ENCODE data around the gene COL8A1. TPM values are rescaled to one million over a fixed set of nuclear protein-coding genes. Genes with fewer than 3 reads are reported as not detected.

COL8A1 gene
- total and polyA plus RNA-seq, 8 donors: 0.96 to 283 (median 2.6) TPM

DNA sequence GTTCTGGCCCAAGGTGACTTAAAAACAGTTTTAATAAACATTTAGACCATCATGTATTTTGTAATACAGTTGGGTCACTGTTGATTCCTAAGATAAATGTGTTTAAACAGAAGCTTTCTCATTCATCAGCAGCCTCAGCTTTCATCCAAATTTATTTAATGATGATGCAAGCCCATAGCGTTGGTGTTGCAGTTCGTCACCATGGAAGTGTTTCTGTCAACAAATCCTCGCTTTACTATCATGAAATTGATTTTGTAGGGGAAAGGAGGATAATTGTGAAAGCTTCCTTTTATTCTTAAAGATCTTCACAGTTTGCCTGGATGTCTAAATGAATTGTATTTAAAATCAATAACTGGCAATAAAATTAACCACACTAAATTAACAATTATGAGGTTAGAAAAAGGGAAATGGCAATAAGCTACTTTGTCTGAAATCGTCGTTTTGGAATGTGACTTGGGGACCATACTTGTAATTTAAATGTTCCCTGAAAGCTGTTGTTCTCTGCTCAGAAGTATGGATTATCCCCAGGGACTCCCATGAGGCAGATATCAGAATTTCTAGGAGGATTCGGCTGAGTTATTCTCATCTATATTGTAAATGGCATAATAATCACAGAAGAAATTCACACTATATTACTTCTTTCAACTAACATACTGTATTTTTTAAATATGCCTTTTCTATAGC lies 208.2 kb downstream of the COL8A1 start:
- TF ChIP-seq, protein P1, sequence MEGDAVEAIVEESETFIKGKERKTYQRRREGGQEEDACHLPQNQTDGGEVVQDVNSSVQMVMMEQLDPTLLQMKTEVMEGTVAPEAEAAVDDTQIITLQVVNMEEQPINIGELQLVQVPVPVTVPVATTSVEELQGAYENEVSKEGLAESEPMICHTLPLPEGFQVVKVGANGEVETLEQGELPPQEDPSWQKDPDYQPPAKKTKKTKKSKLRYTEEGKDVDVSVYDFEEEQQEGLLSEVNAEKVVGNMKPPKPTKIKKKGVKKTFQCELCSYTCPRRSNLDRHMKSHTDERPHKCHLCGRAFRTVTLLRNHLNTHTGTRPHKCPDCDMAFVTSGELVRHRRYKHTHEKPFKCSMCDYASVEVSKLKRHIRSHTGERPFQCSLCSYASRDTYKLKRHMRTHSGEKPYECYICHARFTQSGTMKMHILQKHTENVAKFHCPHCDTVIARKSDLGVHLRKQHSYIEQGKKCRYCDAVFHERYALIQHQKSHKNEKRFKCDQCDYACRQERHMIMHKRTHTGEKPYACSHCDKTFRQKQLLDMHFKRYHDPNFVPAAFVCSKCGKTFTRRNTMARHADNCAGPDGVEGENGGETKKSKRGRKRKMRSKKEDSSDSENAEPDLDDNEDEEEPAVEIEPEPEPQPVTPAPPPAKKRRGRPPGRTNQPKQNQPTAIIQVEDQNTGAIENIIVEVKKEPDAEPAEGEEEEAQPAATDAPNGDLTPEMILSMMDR (IDR thresholded peaks at IDR 0.05): no peak
- DNase-seq (peak in 1 of 4 donors; percentile 39), ATAC-seq (peak; percentile 35)
- intact Hi-C loops (cut with DNase I): no loop called here
- Histone ChIP-seq H3K27me3 (no peaks in the 10 kb centered on the region), H3K9me3 (no peaks in the 10 kb centered on the region), H3K4me3 (no peak overlapping the region), H3K4me1 (peaks cover 19 to 28% of the 10 kb centered on the region in 2 donors), H3K27ac (peak overlapping the region; percentile 62 to 65), H3K36me3 (peaks cover 0 to 8% of the 10 kb centered on the region in 2 donors)

DNA sequence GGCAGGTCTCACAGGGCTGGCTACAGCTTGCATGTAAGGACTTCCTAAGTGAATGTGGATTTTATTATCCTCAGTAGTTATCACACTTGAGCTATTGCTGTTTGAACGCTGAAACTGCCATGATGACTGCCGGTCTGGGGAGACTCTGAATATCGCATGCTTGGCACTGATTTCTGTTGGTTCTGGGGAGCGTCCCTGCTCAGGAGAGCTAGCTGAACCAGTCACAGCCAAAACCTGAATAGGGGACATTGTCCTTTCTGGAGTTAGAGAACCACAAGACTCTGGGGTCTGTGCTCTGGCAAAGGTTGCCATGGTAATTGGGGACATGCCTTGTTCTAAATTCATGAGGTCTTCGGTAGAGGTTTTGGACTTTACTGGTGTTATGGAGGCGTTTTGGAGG lies 210.0 kb downstream of the COL8A1 start:
- H3K9me3 ChIP-seq: no peaks in the 10 kb centered on the region
- peaks cover 0 to 8% of the 10 kb centered on the region in 2 donors for H3K36me3 ChIP-seq
- peaks cover 14 to 22% of the 10 kb centered on the region in 2 donors for H3K4me1 ChIP-seq
- no peak for ATAC-seq
- H3K27ac ChIP-seq: no peak overlapping the region
- intact Hi-C loops (cut with DNase I): no loop called here
- H3K27me3 ChIP-seq: no peaks in the 10 kb centered on the region
- no peak for DNase-seq
- TF ChIP-seq, protein P1 (IDR thresholded peaks at IDR 0.05): no peak
- no peak overlapping the region for H3K4me3 ChIP-seq

Other genes with a start within 250 kb of the COL8A1 start
- gene CMSS1, start 179.3 kb downstream of the COL8A1 start, total RNA-seq: 10 to 100 TPM; 13.4 to 32.7 TPM
- gene CMSS1, start 179.3 kb downstream of the COL8A1 start, polyA plus RNA-seq (ENCODE audit: insufficient read length in 6 of 6): 10 to 100 TPM; 39.5 to 51.0 (median 43.5) TPM